Kidney (tissue), 14 donors: ENCODE data around the gene C15orf40. TPM values are rescaled to one million over a fixed set of nuclear protein-coding genes. Genes with fewer than 3 reads are reported as not detected.

Source experiments
- DNase-seq, 5 donors: peaks; one replicate each; pipeline ENCODE4 v3.0.0-alpha.2; 2013 to 2020
- FAIRE-seq: peaks from 2 replicates; lab custom pipeline; 2012; peaks lifted over from hg19 to GRCh38; lab: Jason Lieb, UNC
- H3K27ac ChIP-seq, 2 donors: one replicate each; pipeline ENCODE4 v1.7.0; 2013; ENCODE audit warnings: low read depth in 2 of 2, low read length in 2 of 2, inconsistent platforms in 1 of 2
- H3K27me3 ChIP-seq: one replicate; pipeline ENCODE4 v1.7.1; 2013; ENCODE audit warnings: low read length, inconsistent platforms; ENCODE audit not compliant: control insufficient read depth, insufficient read depth
- H3K36me3 ChIP-seq, 3 donors: one replicate each; pipeline versions ENCODE4 v1.7.0 to v1.7.1; 2013; ENCODE audit warnings: low read length in 3 of 3, control low read depth in 1 of 3, inconsistent platforms in 1 of 3; ENCODE audit not compliant: insufficient read depth in 3 of 3, control insufficient read depth in 2 of 3
- H3K4me1 ChIP-seq, 3 donors: one replicate each; pipeline versions ENCODE4 v1.7.0 to v1.7.1; 2013; ENCODE audit warnings: low read length in 3 of 3, inconsistent platforms in 1 of 3, low read depth in 1 of 3; ENCODE audit not compliant: control insufficient read depth in 2 of 3, insufficient read depth in 2 of 3
- H3K4me3 ChIP-seq, 3 donors: one replicate each; pipeline versions ENCODE4 v1.7.0 to v1.8.1; 2013; ENCODE audit warnings: low read length in 3 of 3, control low read depth in 1 of 3, inconsistent platforms in 1 of 3
- H3K9ac ChIP-seq, 3 donors: one replicate each; pipeline versions ENCODE4 v1.7.0 to v1.7.1; 2013; ENCODE audit warnings: low read length in 3 of 3, control low read depth in 1 of 3, inconsistent platforms in 1 of 3
- H3K9me3 ChIP-seq, 3 donors: one replicate each; pipeline versions ENCODE4 v1.7.0 to v1.7.1; 2013; ENCODE audit warnings: low read length in 3 of 3, control low read depth in 1 of 3, inconsistent platforms in 1 of 3; ENCODE audit not compliant: control insufficient read depth in 2 of 3, insufficient read depth in 1 of 3
- CTCF ChIP-seq: IDR thresholded peaks from 3 replicates; pipeline ENCODE4 v1.5.1; 2012; ENCODE audit warnings: mild to moderate bottlenecking, moderate library complexity, borderline replicate concordance; ENCODE audit not compliant: insufficient read depth; ENCODE audit errors: extremely low read depth
- intact Hi-C: fragments of 100-400 bp; cut with DNase I; formaldehyde crosslinking; loops from one replicate; pipeline ENCODE4 v1.11.1; 2022
- polyA plus RNA-seq: library from polyadenylated mRNA; stranded (reverse); fragments of 350-450 nt; fragmentation: Illumina TruSeq; extraction: RNeasy Lipid Tissue Mini Kit (QIAGEN cat#74804); gene quantifications from one replicate; pipeline ENCODE4 v1.2.3, GENCODE V29; 2014; ENCODE audit warnings: low read depth, low replicate concordance; ENCODE audit not compliant: insufficient read depth
- total RNA-seq: library from RNA; stranded (reverse); fragmentation: NEBNext Ultra II Directional; extraction: Animal tissue kit (Norgen Biotek cat#: 25700); gene quantifications from one replicate; pipeline ENCODE4 v1.2.1, GENCODE V29; 2021
- donor health status: control.
- donor health status: control.
- donor health status: control.
- donor health status: control.
- donor health status: control.
- donor health status: DM: yes; HTN: yes; CAD: no.
- donor health status: Normal renal cell carcinoma (clear cell type).

The C15orf40 gene
- total and polyA plus RNA-seq, 2 donors from 2014 or later, result 20.5 to 44.1 TPM

GRCh38 chr15:82971218-82971984, 40.0 kb downstream of the C15orf40 start:
- H3K36me3 ChIP-seq, result no peaks in the 10 kb centered on the region
- no peaks in the 10 kb centered on the region for H3K27me3 ChIP-seq
- intact Hi-C loops, result no loop called here
- H3K9ac ChIP-seq, result no peak overlapping the region
- no peaks in the 10 kb centered on the region for H3K4me1 ChIP-seq
- no peaks in the 10 kb centered on the region for H3K9me3 ChIP-seq
- no peak for FAIRE-seq
- no peak for TF ChIP-seq CTCF
- H3K4me3 ChIP-seq, result no peak overlapping the region
- H3K27ac ChIP-seq, result no peak overlapping the region
- DNase-seq, result peak in 1 of 5 donors; percentile 30

- Histone ChIP-seq H3K27ac (no peak overlapping the region), H3K27me3 (no peaks in the 10 kb centered on the region), H3K9me3 (no peaks in the 10 kb centered on the region), H3K9ac (no peak overlapping the region), H3K36me3 (no peaks in the 10 kb centered on the region), H3K4me3 (no peak overlapping the region), H3K4me1 (no peaks in the 10 kb centered on the region)
- intact Hi-C loops, result no loop called here
- DNase-seq (no peak), FAIRE-seq (no peak)
- no peak for TF ChIP-seq CTCF
Measured at GRCh38 chr15:82970696-82971095, 40.7 kb downstream of the C15orf40 start.

GRCh38 chr15:82970078-82970686, 41.3 kb downstream of the C15orf40 start:
- Histone ChIP-seq H3K27me3 (no peaks in the 10 kb centered on the region), H3K9ac (no peak overlapping the region), H3K4me1 (no peaks in the 10 kb centered on the region), H3K4me3 (no peak overlapping the region), H3K27ac (no peak overlapping the region), H3K9me3 (no peaks in the 10 kb centered on the region), H3K36me3 (no peaks in the 10 kb centered on the region)
- no peak for DNase-seq
- intact Hi-C loops, result no loop called here
- no peak for FAIRE-seq
- TF ChIP-seq CTCF, result no peak
